ENCODE data around the gene HSD17B2.

HSD17B2 gene

GRCh38 chr16:82055728-82056549 is 20.9 kb downstream of the HSD17B2 start:
- 76% methylated on average over 4 of the region's 8 CpGs for WGBS
- Histone ChIP-seq H3K4me2 (ENCODE audit: low read length, poor library complexity, severe bottlenecking) (no peak overlapping the region), H4K8ac (ENCODE audit: low read length) (no peak overlapping the region), H3K18ac (ENCODE audit: low read depth in 1 of 2, low read length in 2 of 2) (no peak overlapping the region), H3K4me1 (ENCODE audit: control insufficient read depth, insufficient read depth, low read depth, low read length) (no peaks in the 10 kb centered on the region), H3K14ac (ENCODE audit: low read length in 2 of 2) (no peak overlapping the region), H3K9me3 (ENCODE audit: control insufficient read depth, low read length) (no peaks in the 10 kb centered on the region), H3K36me3 (ENCODE audit: control insufficient read depth in 1 of 2, insufficient read depth in 2 of 2, low read depth in 1 of 2, low read length in 2 of 2) (no peaks in the 10 kb centered on the region), H3K23ac (ENCODE audit: low read length in 2 of 2) (no peak overlapping the region), H3K27ac (ENCODE audit: low read length, poor library complexity, severe bottlenecking) (no peak overlapping the region), H3K4me3 (ENCODE audit: insufficient read depth in 1 of 2, low read depth in 1 of 2, low read length in 2 of 2) (no peak overlapping the region), H2AFZ (ENCODE audit: low read depth, low read length) (no peak overlapping the region), H3K9ac (ENCODE audit: low read length) (no peak overlapping the region), H3K79me1 (replicated peaks; ENCODE audit: low read length, poor library complexity, severe bottlenecking) (peaks cover 2% of the 10 kb centered on the region), H2BK5ac (ENCODE audit: low read depth, low read length, poor library complexity, severe bottlenecking) (no peak overlapping the region), H2BK120ac (ENCODE audit: low read depth, low read length) (no peak overlapping the region), H3K27me3 (ENCODE audit: control insufficient read depth in 1 of 2, insufficient read depth in 1 of 2, low read length in 2 of 2) (peaks cover 0 to 21% of the 10 kb centered on the region in 2 experiments), H3K4ac (ENCODE audit: low read depth in 1 of 2, low read length in 2 of 2) (no peak overlapping the region), H2BK12ac (ENCODE audit: low read length in 2 of 2) (no peak overlapping the region), H2BK15ac (ENCODE audit: low read depth, poor library complexity, severe bottlenecking) (no peak overlapping the region), H2AK5ac (ENCODE audit: low read length, severe bottlenecking) (no peak overlapping the region), H4K91ac (ENCODE audit: low read length) (no peak overlapping the region)
- DNase-seq = no peak

GRCh38 chr16:82056550-82056896 is 21.5 kb downstream of the HSD17B2 start:
- H2AFZ ChIP-seq (ENCODE audit: low read depth, low read length) = no peak overlapping the region
- WGBS = 86% methylated on average over 3 of the region's 3 CpGs

DNA sequence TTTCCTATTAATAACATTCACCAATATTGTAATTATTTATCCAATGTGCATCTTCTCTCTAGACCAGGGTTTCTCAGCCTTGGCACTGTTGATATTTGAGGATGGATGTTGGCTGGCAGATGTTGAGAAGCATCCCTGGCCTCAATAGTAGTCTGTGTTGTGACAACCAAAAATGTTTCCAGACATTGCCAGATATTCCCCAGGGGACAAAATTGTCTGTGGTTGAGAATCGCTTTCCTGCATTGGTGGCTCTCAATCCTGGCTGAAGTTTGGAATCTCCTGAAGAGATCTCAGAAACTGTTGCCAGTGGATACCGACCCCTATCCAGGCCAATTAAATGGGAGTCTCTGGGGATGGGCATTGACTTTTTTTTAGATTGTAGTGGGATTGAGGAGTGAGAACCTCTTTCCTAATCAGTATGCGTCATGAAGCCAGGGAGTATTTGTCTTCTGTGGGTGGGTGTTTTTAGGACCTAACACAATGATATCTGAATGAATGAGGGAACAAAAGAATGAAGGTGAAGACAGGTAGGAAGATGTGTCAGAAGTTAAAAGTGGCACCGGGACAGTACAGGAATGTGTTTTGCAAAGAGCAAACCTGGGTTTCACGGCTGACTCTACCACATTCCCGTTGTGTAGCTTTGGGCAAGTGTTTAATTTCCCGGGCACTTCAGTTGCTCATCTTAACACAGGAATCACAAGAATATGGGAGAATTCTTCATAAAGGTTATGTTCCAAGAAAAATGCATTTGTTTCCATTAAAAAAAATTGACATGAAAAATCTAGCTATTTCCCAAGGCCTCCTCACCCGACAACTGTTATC is 24.3 kb downstream of the HSD17B2 start:
- no peak overlapping the region for H2BK15ac ChIP-seq (ENCODE audit: low read depth, poor library complexity, severe bottlenecking)
- no peak for DNase-seq
- no peaks in the 10 kb centered on the region for H3K9me3 ChIP-seq (ENCODE audit: control insufficient read depth, low read length)
- no peak overlapping the region for H3K4me3 ChIP-seq (ENCODE audit: insufficient read depth in 1 of 2, low read depth in 1 of 2, low read length in 2 of 2)
- H3K14ac ChIP-seq (ENCODE audit: low read length in 2 of 2) = no peak overlapping the region
- no peaks in the 10 kb centered on the region for H3K36me3 ChIP-seq (ENCODE audit: control insufficient read depth in 1 of 2, insufficient read depth in 2 of 2, low read depth in 1 of 2, low read length in 2 of 2)
- no peak overlapping the region for H3K18ac ChIP-seq (ENCODE audit: low read depth in 1 of 2, low read length in 2 of 2)
- H3K27ac ChIP-seq (ENCODE audit: low read length, poor library complexity, severe bottlenecking) = no peak overlapping the region
- H3K4ac ChIP-seq (ENCODE audit: low read depth in 1 of 2, low read length in 2 of 2) = no peak overlapping the region
- H3K9ac ChIP-seq (ENCODE audit: low read length) = no peak overlapping the region
- no peak overlapping the region for H2AFZ ChIP-seq (ENCODE audit: low read depth, low read length)
- no peak overlapping the region for H2BK5ac ChIP-seq (ENCODE audit: low read depth, low read length, poor library complexity, severe bottlenecking)
- H3K27me3 ChIP-seq (ENCODE audit: control insufficient read depth in 1 of 2, insufficient read depth in 1 of 2, low read length in 2 of 2) = no peaks in the 10 kb centered on the region
- 92% methylated on average over 7 of the region's 8 CpGs for WGBS
- H3K79me1 ChIP-seq (replicated peaks; ENCODE audit: low read length, poor library complexity, severe bottlenecking) = no peaks in the 10 kb centered on the region
- H2BK12ac ChIP-seq (ENCODE audit: low read length in 2 of 2) = no peak overlapping the region
- no peak overlapping the region for H3K23ac ChIP-seq (ENCODE audit: low read length in 2 of 2)
- H2BK120ac ChIP-seq (ENCODE audit: low read depth, low read length) = no peak overlapping the region
- H3K4me2 ChIP-seq (ENCODE audit: low read length, poor library complexity, severe bottlenecking) = no peak overlapping the region
- H3K4me1 ChIP-seq (ENCODE audit: control insufficient read depth, insufficient read depth, low read depth, low read length) = no peaks in the 10 kb centered on the region
- H4K8ac ChIP-seq (ENCODE audit: low read length) = no peak overlapping the region
- H2AK5ac ChIP-seq (ENCODE audit: low read length, severe bottlenecking) = no peak overlapping the region
- H4K91ac ChIP-seq (ENCODE audit: low read length) = no peak overlapping the region

More at GRCh38 chr16:82056550-82056896, 21.5 kb downstream of the HSD17B2 start:
- Histone ChIP-seq H3K14ac (ENCODE audit: low read length in 2 of 2) (no peak overlapping the region), H3K4me3 (ENCODE audit: insufficient read depth in 1 of 2, low read depth in 1 of 2, low read length in 2 of 2) (no peak overlapping the region), H3K18ac (ENCODE audit: low read depth in 1 of 2, low read length in 2 of 2) (no peak overlapping the region), H3K36me3 (ENCODE audit: control insufficient read depth in 1 of 2, insufficient read depth in 2 of 2, low read depth in 1 of 2, low read length in 2 of 2) (no peaks in the 10 kb centered on the region), H2BK15ac (ENCODE audit: low read depth, poor library complexity, severe bottlenecking) (no peak overlapping the region), H2BK120ac (ENCODE audit: low read depth, low read length) (no peak overlapping the region), H3K23ac (ENCODE audit: low read length in 2 of 2) (no peak overlapping the region), H2BK12ac (ENCODE audit: low read length in 2 of 2) (no peak overlapping the region), H4K8ac (ENCODE audit: low read length) (no peak overlapping the region), H3K4me1 (ENCODE audit: control insufficient read depth, insufficient read depth, low read depth, low read length) (no peaks in the 10 kb centered on the region), H2BK5ac (ENCODE audit: low read depth, low read length, poor library complexity, severe bottlenecking) (no peak overlapping the region), H3K9ac (ENCODE audit: low read length) (no peak overlapping the region), H3K4me2 (ENCODE audit: low read length, poor library complexity, severe bottlenecking) (no peak overlapping the region), H3K9me3 (ENCODE audit: control insufficient read depth, low read length) (no peaks in the 10 kb centered on the region), H3K27ac (ENCODE audit: low read length, poor library complexity, severe bottlenecking) (no peak overlapping the region), H3K27me3 (ENCODE audit: control insufficient read depth in 1 of 2, insufficient read depth in 1 of 2, low read length in 2 of 2) (peaks cover 0 to 21% of the 10 kb centered on the region in 2 experiments), H3K79me1 (replicated peaks; ENCODE audit: low read length, poor library complexity, severe bottlenecking) (peaks cover 2% of the 10 kb centered on the region), H3K4ac (ENCODE audit: low read depth in 1 of 2, low read length in 2 of 2) (no peak overlapping the region), H4K91ac (ENCODE audit: low read length) (no peak overlapping the region), H2AK5ac (ENCODE audit: low read length, severe bottlenecking) (no peak overlapping the region)
- no peak for DNase-seq

GRCh38 chr16:82059983-82060421 is 24.9 kb downstream of the HSD17B2 start:
- no peaks in the 10 kb centered on the region for H3K36me3 ChIP-seq (ENCODE audit: control insufficient read depth in 1 of 2, insufficient read depth in 2 of 2, low read depth in 1 of 2, low read length in 2 of 2)
- H2BK120ac ChIP-seq (ENCODE audit: low read depth, low read length) = no peak overlapping the region
- H3K27me3 ChIP-seq (ENCODE audit: control insufficient read depth in 1 of 2, insufficient read depth in 1 of 2, low read length in 2 of 2) = no peaks in the 10 kb centered on the region
- no peak overlapping the region for H4K91ac ChIP-seq (ENCODE audit: low read length)
- H2BK15ac ChIP-seq (ENCODE audit: low read depth, poor library complexity, severe bottlenecking) = no peak overlapping the region
- no CpG with 5 or more reads among the region's 1 CpG for WGBS
- H3K23ac ChIP-seq (ENCODE audit: low read length in 2 of 2) = no peak overlapping the region
- H3K4me3 ChIP-seq (ENCODE audit: insufficient read depth in 1 of 2, low read depth in 1 of 2, low read length in 2 of 2) = no peak overlapping the region
- no peak overlapping the region for H3K4ac ChIP-seq (ENCODE audit: low read depth in 1 of 2, low read length in 2 of 2)
- no peak overlapping the region for H3K14ac ChIP-seq (ENCODE audit: low read length in 2 of 2)
- no peak overlapping the region for H3K9ac ChIP-seq (ENCODE audit: low read length)
- DNase-seq = peak; percentile 37
- no peak overlapping the region for H3K18ac ChIP-seq (ENCODE audit: low read depth in 1 of 2, low read length in 2 of 2)
- no peak overlapping the region for H2AK5ac ChIP-seq (ENCODE audit: low read length, severe bottlenecking)
- no peak overlapping the region for H3K4me2 ChIP-seq (ENCODE audit: low read length, poor library complexity, severe bottlenecking)
- H3K27ac ChIP-seq (ENCODE audit: low read length, poor library complexity, severe bottlenecking) = no peak overlapping the region
- H2BK5ac ChIP-seq (ENCODE audit: low read depth, low read length, poor library complexity, severe bottlenecking) = no peak overlapping the region
- H4K8ac ChIP-seq (ENCODE audit: low read length) = no peak overlapping the region
- no peak overlapping the region for H2BK12ac ChIP-seq (ENCODE audit: low read length in 2 of 2)
- H3K9me3 ChIP-seq (ENCODE audit: control insufficient read depth, low read length) = no peaks in the 10 kb centered on the region
- H3K79me1 ChIP-seq (replicated peaks; ENCODE audit: low read length, poor library complexity, severe bottlenecking) = no peaks in the 10 kb centered on the region
- H2AFZ ChIP-seq (ENCODE audit: low read depth, low read length) = no peak overlapping the region
- no peaks in the 10 kb centered on the region for H3K4me1 ChIP-seq (ENCODE audit: control insufficient read depth, insufficient read depth, low read depth, low read length)
